Neural progenitor cell (in vitro differentiated cells): ENCODE results near the gene SAMD11.
"Not testable (repeated sequence)": the region's sequence is repeated elsewhere in the genome, so short reads cannot be mapped to it uniquely, and the experiment has no call there.

ENCODE experiments used
- CTCF ChIP-seq: fragments of 200-600 bp; sonication (generic); IDR thresholded peaks from 2 replicates; pipeline ENCODE4 v1.5.1; 2017; ENCODE audit warnings: antibody characterized with exemption, mild to moderate bottlenecking
- EZH2 ChIP-seq: fragments of 200-600 bp; sonication (generic); IDR thresholded peaks from 2 replicates; pipeline ENCODE4 v1.6.1; 2017; ENCODE audit warnings: antibody characterized with exemption, mild to moderate bottlenecking, moderate library complexity

GRCh38 chr1:876428-877208 is 47.1 kb upstream of the SAMD11 start:
- not testable (repeated sequence) for TF ChIP-seq CTCF, EZH2
